Glomerular visceral epithelial cell (primary cell): Measurements from ENCODE around the gene RFTN1.

Source experiments
- DNase-seq: peaks from one replicate; pipeline ENCODE4 v3.0.0-alpha.2; 2016; ENCODE audit errors: extremely low spot score

The RFTN1 gene

DNA sequence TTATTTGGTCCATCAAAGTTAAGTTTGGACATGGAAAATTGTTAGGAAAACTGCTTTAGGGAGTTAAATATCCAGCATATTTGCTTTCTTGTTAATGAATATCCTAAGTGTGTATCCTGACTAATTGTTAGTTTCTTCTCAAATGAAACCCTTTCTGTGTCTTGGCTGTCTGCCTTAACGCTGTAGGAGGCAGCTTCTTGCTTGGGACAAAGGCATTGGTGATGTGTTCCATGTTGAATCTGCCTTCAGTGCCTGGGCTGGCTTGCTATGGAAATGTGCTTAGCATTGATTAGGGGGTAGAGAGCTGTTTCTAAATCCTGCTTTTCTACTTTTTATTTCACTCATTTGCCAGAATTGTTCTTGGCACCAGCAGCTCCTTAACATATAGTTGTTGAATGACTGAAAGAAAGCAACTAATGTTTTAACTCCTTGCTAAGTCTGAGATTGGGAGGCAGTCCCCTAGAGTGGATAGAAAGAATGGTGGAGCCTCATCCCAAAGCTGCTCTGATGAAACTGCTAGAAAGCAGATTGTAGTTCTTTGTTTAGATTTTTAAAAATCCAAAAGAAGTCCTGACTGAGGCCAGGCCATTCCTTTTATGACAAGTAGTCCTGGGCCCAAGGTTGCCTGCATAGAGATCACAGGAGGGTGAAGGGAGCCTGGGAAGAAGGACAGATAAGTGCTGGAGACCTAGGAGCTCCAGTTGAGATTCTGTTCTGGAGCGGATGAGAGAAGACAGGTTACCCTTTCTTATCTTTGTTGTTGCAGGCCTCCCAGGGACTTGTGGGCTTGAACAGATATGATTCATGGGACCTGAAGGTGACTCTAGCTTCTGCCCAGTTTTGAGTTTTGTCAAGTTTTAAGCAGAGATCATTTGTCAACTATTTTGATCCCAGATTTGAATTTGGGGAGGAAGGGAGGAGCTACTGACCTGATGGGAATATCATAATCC, 209.2 kb downstream of the RFTN1 start:
- no peak for DNase-seq

- no peak for DNase-seq
Observed at GRCh38 chr3:16303037-16303575, 210.4 kb downstream of the RFTN1 start.

DNA sequence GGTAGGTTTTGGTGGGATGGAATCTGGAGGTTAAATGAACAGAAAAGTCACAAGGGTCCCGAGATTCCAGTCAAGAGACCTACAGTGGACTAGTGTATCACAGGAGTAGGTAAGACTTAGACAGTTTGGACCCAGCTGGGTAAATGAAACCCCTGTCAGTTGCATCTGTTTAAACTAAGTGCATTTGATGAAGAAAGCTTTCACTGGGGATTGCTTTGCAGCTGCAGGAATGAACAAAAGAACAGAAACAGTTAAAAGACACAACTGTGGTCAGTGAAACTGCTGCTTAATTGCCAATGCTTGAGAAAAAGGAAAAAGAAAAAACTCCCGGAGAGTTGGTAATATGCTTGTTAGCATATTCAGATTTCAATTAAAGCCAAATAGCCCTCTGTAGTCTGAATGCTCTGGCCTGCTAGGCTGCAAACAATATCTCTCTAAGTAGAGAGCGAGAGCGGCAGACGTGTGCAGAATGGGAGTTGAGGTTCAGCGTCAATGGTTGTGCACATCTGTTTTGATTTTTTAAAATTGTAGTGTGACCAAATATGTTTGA, 211.3 kb downstream of the RFTN1 start:
- no peak for DNase-seq

- DNase-seq = no peak
Observed at GRCh38 chr3:16301507-16301906, 212.0 kb downstream of the RFTN1 start.

- DNase-seq = no peak
Observed at GRCh38 chr3:16300881-16301359, 212.6 kb downstream of the RFTN1 start.

- DNase-seq = peak; percentile 59
Observed at GRCh38 chr3:16300307-16300706, 213.2 kb downstream of the RFTN1 start.

DNA sequence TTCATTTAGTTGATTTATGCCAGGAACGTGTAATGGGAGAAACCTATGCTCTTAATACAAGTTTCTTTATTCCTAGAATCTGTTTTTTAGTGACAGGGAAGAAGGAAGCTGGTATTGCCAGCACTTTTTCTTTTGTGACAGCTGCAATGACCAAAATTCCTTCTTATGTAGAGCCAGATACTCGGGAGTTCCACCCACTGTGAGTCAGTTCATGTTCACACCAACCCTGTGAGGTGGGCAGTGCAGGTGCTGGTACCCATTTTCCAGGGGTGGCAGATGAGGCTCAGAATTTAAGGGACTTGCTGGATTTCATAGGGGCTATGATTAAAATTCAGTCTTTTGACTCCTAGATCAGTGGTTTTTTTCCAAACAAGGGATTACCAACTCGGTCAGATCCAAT, 213.8 kb downstream of the RFTN1 start:
- no peak for DNase-seq

DNA sequence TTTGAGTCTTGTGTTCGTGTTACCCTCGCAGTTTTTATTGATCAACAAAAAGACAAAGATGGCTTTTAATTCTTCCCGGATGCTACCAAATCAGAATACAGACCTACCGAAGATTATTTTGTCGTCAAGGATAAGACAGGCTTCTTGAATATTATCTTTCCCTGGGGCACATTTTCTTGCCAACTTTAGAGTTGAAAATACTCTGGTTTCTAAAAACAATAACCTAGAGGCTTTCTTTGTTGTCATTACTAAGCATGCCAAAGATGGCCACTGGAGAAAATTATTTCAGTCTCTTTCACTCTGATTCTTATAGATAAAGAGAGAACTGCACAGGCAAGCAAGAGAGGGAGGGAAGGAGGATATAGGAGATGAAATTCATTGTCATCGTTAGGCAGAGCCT, 214.6 kb downstream of the RFTN1 start:
- DNase-seq = no peak

DNA sequence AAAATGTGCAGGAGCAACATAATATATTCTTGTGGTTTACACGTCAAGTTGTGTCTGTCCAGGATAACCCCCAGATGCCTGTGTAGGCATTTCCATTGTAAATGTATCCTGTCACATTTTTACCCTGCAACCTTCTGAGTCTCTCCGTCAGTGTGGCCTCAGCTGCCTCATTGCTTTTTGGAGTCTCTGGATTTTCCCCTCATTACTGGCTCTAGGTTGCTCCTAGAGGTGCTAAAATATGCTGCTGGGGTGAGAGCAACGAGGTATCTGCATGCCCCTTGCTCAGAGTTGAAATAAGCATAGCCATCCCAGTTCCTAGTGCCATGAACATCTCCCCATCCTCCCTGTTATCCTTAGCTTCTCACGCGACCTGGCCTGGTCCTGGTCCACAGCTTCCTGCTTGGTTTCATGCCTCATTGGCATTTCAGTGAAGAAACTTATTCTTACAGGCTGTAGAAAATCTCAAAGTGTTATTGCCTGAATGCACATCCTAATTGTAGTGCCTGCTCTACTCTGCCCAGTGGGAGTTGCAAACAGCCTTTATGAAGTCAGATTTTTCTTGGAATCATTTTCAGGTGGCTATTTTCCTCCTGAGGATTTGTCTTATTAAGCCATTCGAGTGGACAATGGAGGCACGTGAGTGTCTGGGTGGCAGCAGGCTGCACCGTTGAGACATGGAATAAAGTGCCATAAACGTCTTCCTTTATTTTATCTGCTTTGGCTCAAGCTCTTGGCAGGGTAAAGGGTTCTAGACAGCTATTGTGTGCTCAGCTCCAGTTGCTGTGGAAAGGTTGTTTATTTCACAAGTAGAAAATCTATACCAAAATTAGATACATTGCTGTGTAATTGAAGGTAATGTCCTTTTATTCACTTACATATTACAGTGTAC, 215.3 kb downstream of the RFTN1 start:
- DNase-seq = peak; percentile 59

DNA sequence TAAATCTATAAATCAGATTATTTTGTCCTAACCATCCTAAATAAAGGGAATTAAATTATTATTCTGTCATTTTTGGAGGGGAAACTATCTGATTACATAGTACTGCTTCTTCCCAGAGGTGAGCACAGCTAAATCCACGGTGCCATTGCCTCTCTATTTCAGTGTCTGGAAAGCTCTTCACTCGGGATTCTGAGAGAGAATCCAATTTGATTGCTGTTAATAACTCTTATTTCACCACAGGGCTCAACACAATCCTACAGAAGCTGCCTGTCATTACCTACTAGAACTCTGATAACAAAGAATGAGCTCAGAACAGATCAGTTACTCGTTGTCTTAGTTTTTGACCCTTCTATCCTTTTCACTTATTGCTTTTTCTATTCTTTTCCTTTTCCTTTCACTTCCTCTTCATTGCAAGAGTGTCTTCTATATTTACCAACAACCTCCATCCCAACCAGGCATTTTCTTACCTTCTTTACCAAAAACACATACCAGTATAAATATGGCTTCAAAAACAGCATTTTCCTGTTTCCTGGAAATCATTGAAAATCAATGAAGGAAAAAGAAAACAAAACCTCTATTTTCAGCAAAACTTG, 218.1 kb downstream of the RFTN1 start:
- no peak for DNase-seq

DNA sequence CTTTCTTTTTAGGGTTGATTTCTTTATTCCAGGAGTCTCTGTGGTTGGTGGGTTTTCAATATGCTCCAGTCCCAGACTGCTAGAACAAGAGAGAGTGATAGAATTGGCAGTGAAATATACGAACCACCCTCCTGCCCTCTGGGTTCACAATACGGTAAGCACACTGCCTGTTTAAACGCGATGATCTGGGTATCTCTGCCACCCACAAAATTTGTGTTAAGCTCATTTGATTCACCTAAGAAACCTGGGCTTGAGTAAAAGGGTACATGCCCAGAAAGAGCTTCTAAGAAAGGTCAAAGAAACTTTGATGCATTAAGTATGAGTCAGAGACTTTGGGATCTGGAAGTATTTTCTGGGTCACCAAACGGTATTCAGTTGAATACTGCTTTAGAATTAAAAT, 218.7 kb downstream of the RFTN1 start:
- DNase-seq = no peak

GRCh38 chr3:16290827-16291196, 222.7 kb downstream of the RFTN1 start:
- DNase-seq = no peak

DNA sequence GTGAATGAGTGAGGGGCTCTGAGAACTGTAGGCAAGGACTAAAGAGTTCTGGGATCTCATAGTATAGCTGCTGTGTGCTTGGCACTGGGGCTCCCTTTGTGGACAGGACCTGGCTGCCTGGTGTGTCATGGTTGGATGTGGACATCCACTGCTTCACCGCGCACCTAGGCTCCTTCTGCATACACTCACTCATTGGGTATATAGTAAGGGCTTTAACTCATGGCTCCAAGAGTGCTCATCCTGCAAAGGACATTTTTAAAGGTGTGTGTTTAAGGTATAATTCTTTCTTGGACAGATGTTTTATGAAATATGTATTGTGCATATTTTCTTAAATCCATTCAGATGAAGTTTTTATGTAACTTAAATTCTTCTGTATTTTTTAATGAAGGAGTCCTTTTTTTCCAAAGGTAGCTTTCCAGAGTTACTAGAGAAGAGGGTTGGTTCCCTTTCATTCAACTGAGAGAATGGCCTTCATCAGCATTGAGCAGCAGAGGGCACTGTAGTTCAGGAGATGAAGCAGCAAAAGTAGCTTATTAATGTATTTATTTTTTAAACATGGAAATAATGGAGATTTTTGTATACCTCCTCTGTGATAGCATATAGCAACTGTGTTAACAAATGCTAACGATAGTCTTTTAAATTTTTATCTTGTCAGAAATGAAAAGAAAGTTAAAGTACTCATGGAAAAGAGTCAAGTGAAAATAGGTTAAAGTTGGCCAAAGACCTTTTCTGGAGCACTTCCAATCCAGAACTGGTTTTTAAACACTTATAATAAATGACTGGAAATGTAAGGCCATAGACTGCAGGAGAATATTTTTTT, 223.3 kb downstream of the RFTN1 start:
- peak; percentile 45 for DNase-seq

GRCh38 chr3:16289144-16289889, 224.2 kb downstream of the RFTN1 start:
- DNase-seq = no peak

- DNase-seq = no peak
Observed at GRCh38 chr3:16288664-16289063, 224.8 kb downstream of the RFTN1 start.

DNA sequence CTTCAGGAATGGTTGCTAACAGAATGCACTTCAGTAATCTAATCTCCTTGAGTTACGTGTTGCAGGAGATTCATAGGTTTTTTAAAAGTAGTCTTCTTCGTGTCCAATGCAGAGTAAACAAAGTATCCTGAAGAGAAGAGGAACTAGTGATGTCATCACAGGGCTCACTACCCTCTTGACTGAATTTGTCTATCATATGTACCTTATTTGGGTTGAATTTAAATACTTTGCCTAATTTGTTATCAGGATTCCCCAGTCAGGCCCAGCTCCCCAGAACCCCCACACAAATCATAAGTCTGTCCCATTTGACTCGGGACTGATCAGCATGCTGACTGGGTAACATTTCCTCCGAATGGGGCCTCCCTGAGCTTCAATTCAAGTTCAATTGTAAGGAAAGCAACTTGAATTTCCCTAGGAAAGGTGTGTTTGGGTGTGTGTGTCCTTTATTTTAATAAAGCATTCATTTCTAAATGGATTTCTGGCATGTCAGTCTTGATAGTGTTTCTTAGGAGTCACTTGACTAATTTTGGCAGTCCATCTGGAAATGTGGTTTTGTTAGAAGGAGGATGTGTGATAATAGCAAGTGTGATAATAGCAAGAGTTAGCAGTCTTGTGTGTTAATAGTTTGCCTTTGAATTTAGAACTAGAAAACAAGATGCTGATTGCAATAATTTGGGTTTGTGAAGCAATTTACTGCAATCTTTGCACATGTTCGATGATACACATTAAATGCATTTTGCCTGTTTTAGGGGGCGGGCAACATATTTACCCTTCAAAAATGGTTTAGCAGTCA, 226.6 kb downstream of the RFTN1 start:
- no peak for DNase-seq

DNA sequence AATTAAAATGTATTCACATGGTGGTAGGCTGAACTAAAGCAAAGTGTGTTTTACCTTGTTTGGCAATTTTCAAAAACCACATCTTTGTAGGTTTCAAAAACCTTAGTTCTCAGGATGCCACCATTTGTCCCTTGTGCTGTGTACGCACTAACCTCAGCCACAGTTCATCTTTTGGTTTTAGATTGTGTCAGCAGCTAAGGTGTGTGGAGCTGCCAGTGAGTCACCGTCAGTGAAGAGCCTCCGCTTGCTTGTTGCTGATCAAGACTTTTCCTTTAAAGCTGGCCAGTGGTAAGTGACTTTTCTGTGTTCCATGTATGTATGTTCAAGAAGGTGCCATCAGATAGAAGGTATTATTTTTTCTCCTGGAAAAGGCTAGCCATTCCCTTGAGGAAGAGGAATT, 227.3 kb downstream of the RFTN1 start:
- DNase-seq = no peak

GRCh38 chr3:16284633-16285032, 228.9 kb downstream of the RFTN1 start:
- DNase-seq = no peak

DNA sequence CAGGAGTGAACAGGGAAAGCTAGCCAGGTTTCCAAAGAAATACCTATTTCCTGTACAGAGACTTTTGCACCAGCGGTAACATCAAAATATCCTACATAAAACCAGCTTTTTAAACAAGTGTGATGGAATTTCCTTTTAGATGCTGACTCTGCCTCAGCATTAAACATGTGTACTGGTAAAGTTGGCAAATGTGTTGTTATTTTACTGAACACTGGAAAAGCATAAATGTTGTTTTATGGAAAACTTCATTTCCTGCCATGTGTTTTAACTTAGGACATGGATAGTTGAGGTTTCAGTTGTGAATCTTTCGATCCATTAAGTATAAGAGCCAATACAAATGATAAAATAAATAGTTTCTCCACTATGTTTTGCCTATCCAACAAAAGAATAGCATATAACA, 232.8 kb downstream of the RFTN1 start:
- DNase-seq = no peak
